ENCODE results near the gene FYCO1. TPM values are rescaled to one million over a fixed set of nuclear protein-coding genes. Genes with fewer than 3 reads are reported as not detected.
A peak's percentile ranks its signal among the peaks of the same experiment; 100 is the strongest.

Gene FYCO1
- total and polyA plus RNA-seq, 4 experiments from 2014 or later: 0.73 to 43.3 (median 26.6) TPM

GRCh38 chr3:45988804-45989203, 6.8 kb downstream of the FYCO1 start:
- no peak for DNase-seq
- peak overlapping the region in 1 of 8 donors; percentile 57 for H3K4me3 Mint-ChIP-seq
- H3K4me3 ChIP-seq (ENCODE audit: low read length in 2 of 2): no peak overlapping the region
- peak overlapping the region in 5 of 7 donors; percentile 68 to 79 (median 71) for H3K27ac Mint-ChIP-seq
- H3K9me3 ChIP-seq (ENCODE audit: control insufficient read depth in 1 of 2, low read length in 2 of 2): no peaks in the 10 kb centered on the region
- H3K27me3 ChIP-seq (ENCODE audit: insufficient read depth, low read length): no peaks in the 10 kb centered on the region
- peaks cover 76% of the 10 kb centered on the region for H3K4me1 ChIP-seq (ENCODE audit: insufficient read depth, low read length)
- no peaks in the 10 kb centered on the region for H3K27me3 Mint-ChIP-seq
- ChIA-PET CTCF (ENCODE audit: partially characterized antibody) (interaction anchor here (2.0 kb wide), 1 partner anchor 12 kb away, joined by 8 read pairs; no protein-coding TSS in a partner anchor), POLR2A (ENCODE audit: partially characterized antibody) (interaction anchor here (1.2 to 10.8 kb wide), 6 partner anchors 9 to 78 kb away, joined by 3 to 195 read pairs (median 4); partner anchors contain the start of gene CXCR6)
- H3K36me3 Mint-ChIP-seq: peaks cover 20 to 50% of the 10 kb centered on the region in 2 donors
- no peak overlapping the region for H3K27ac ChIP-seq (ENCODE audit: low read depth, low read length)
- intact Hi-C loops (cut with micrococcal nuclease): no loop called here
- peaks cover 61 to 91% (median 73%) of the 10 kb centered on the region in 4 donors for H3K4me1 Mint-ChIP-seq
- no peaks in the 10 kb centered on the region for H3K9me3 Mint-ChIP-seq
- H3K36me3 ChIP-seq (ENCODE audit: insufficient read depth, low read length): peaks cover 15% of the 10 kb centered on the region

GRCh38 chr3:45988362-45988761, 7.3 kb downstream of the FYCO1 start:
- POLR2A ChIA-PET (ENCODE audit: partially characterized antibody): interaction anchor here (1.2 to 1.9 kb wide), 5 partner anchors 8 to 78 kb away, joined by 3 to 4 read pairs (median 4); partner anchors contain the start of gene FYCO1
- peaks cover 25 to 53% of the 10 kb centered on the region in 2 donors for H3K36me3 Mint-ChIP-seq

GRCh38 chr3:45987368-45988291, 8.0 kb downstream of the FYCO1 start:
- peak overlapping the region; percentile 8 to 85 (median 68) for H3K27ac Mint-ChIP-seq
- ChIA-PET CTCF (ENCODE audit: partially characterized antibody) (interaction anchor here (1.2 to 2.0 kb wide), 3 partner anchors 11 to 92 kb away, joined by 3 to 8 read pairs (median 5); no protein-coding TSS in a partner anchor), POLR2A (ENCODE audit: partially characterized antibody) (interaction anchor here (1.2 to 1.9 kb wide), 5 partner anchors 9 to 79 kb away, joined by 3 to 4 read pairs (median 4); partner anchors contain the start of gene FYCO1)
- Histone ChIP-seq H3K36me3 (ENCODE audit: insufficient read depth, low read length) (peaks cover 27% of the 10 kb centered on the region), H3K9me3 (ENCODE audit: control insufficient read depth in 1 of 2, low read length in 2 of 2) (no peaks in the 10 kb centered on the region), H3K4me3 (ENCODE audit: low read length in 2 of 2) (no peak overlapping the region), H3K27me3 (ENCODE audit: insufficient read depth, low read length) (no peaks in the 10 kb centered on the region), H3K27ac (ENCODE audit: low read depth, low read length) (no peak overlapping the region), H3K4me1 (ENCODE audit: insufficient read depth, low read length) (peaks cover 65% of the 10 kb centered on the region)
- peaks cover 49 to 91% (median 65%) of the 10 kb centered on the region in 4 donors for H3K4me1 Mint-ChIP-seq
- no peaks in the 10 kb centered on the region for H3K9me3 Mint-ChIP-seq
- DNase-seq: no peak
- H3K27me3 Mint-ChIP-seq: no peaks in the 10 kb centered on the region
- peak overlapping the region in 2 of 8 donors; percentile 15 to 45 for H3K4me3 Mint-ChIP-seq
- intact Hi-C loops (cut with micrococcal nuclease): no loop called here
- peaks cover 31 to 59% of the 10 kb centered on the region in 2 donors for H3K36me3 Mint-ChIP-seq

More at GRCh38 chr3:45988362-45988761, 7.3 kb downstream of the FYCO1 start:
- DNase-seq: peak in 1 of 5 donors; percentile 43
- H3K27me3 ChIP-seq (ENCODE audit: insufficient read depth, low read length): no peaks in the 10 kb centered on the region
- peaks cover 72% of the 10 kb centered on the region for H3K4me1 ChIP-seq (ENCODE audit: insufficient read depth, low read length)
- CTCF ChIA-PET (ENCODE audit: partially characterized antibody): interaction anchor here (1.2 to 2.0 kb wide), 3 partner anchors 12 to 91 kb away, joined by 3 to 8 read pairs (median 5); no protein-coding TSS in a partner anchor
- H3K4me1 Mint-ChIP-seq: peaks cover 57 to 91% (median 69%) of the 10 kb centered on the region in 4 donors
- H3K4me3 ChIP-seq (ENCODE audit: low read length in 2 of 2): no peak overlapping the region
- H3K9me3 ChIP-seq (ENCODE audit: control insufficient read depth in 1 of 2, low read length in 2 of 2): no peaks in the 10 kb centered on the region
- peak overlapping the region in 2 of 8 donors; percentile 15 to 57 for H3K4me3 Mint-ChIP-seq
- intact Hi-C loops (cut with micrococcal nuclease): no loop called here
- no peaks in the 10 kb centered on the region for H3K27me3 Mint-ChIP-seq
- H3K27ac ChIP-seq (ENCODE audit: low read depth, low read length): no peak overlapping the region
- no peaks in the 10 kb centered on the region for H3K9me3 Mint-ChIP-seq
- peak overlapping the region; percentile 4 to 79 (median 68) for H3K27ac Mint-ChIP-seq
- peaks cover 20% of the 10 kb centered on the region for H3K36me3 ChIP-seq (ENCODE audit: insufficient read depth, low read length)

- Mint-ChIP-seq H3K4me3 (peak overlapping the region in 1 of 8 donors; percentile 39), H3K9me3 (no peaks in the 10 kb centered on the region), H3K36me3 (peaks cover 32 to 67% of the 10 kb centered on the region in 2 donors), H3K27me3 (no peaks in the 10 kb centered on the region), H3K27ac (peak overlapping the region in 6 of 7 donors; percentile 39 to 90 (median 59)), H3K4me1 (peaks cover 40 to 87% (median 60%) of the 10 kb centered on the region in 4 donors)
- Histone ChIP-seq H3K36me3 (ENCODE audit: insufficient read depth, low read length) (peaks cover 33% of the 10 kb centered on the region), H3K9me3 (ENCODE audit: control insufficient read depth in 1 of 2, low read length in 2 of 2) (no peaks in the 10 kb centered on the region), H3K4me1 (ENCODE audit: insufficient read depth, low read length) (peaks cover 61% of the 10 kb centered on the region), H3K27me3 (ENCODE audit: insufficient read depth, low read length) (no peaks in the 10 kb centered on the region), H3K27ac (ENCODE audit: low read depth, low read length) (no peak overlapping the region), H3K4me3 (ENCODE audit: low read length in 2 of 2) (no peak overlapping the region)
- intact Hi-C loops (cut with micrococcal nuclease): no loop called here
- ChIA-PET POLR2A (ENCODE audit: partially characterized antibody) (interaction anchor here (3.5 kb wide), 1 partner anchor 8 kb away, joined by 30 read pairs; the partner anchor contains the start of gene FYCO1), CTCF (ENCODE audit: partially characterized antibody) (no interaction called here)
- no peak for DNase-seq
Measured at GRCh38 chr3:45986303-45986982, 9.2 kb downstream of the FYCO1 start.

- no peak for DNase-seq
- Mint-ChIP-seq H3K27me3 (no peaks in the 10 kb centered on the region), H3K4me3 (no peak overlapping the region), H3K4me1 (peaks cover 40 to 88% (median 62%) of the 10 kb centered on the region in 4 donors), H3K36me3 (peaks cover 36 to 71% of the 10 kb centered on the region in 2 donors), H3K9me3 (no peaks in the 10 kb centered on the region), H3K27ac (peak overlapping the region in 4 of 7 donors; percentile 48 to 90 (median 76))
- Histone ChIP-seq H3K27me3 (ENCODE audit: insufficient read depth, low read length) (no peaks in the 10 kb centered on the region), H3K4me1 (ENCODE audit: insufficient read depth, low read length) (peaks cover 64% of the 10 kb centered on the region), H3K27ac (ENCODE audit: low read depth, low read length) (no peak overlapping the region), H3K9me3 (ENCODE audit: control insufficient read depth in 1 of 2, low read length in 2 of 2) (no peaks in the 10 kb centered on the region), H3K4me3 (ENCODE audit: low read length in 2 of 2) (no peak overlapping the region), H3K36me3 (ENCODE audit: insufficient read depth, low read length) (peaks cover 40% of the 10 kb centered on the region)
- ChIA-PET CTCF (ENCODE audit: partially characterized antibody) (no interaction called here), POLR2A (ENCODE audit: partially characterized antibody) (interaction anchor here (1.3 to 3.5 kb wide), 3 partner anchors 9 to 20 kb away, joined by 3 to 30 read pairs (median 4); partner anchors contain the start of gene FYCO1)
- intact Hi-C loops (cut with micrococcal nuclease): no loop called here
Measured at GRCh38 chr3:45985532-45986302, 9.9 kb downstream of the FYCO1 start.
